ENCODE measurements around the gene LRRC73.
A peak's percentile ranks its signal among the peaks of the same experiment; 100 is the strongest.

LRRC73 gene

DNA sequence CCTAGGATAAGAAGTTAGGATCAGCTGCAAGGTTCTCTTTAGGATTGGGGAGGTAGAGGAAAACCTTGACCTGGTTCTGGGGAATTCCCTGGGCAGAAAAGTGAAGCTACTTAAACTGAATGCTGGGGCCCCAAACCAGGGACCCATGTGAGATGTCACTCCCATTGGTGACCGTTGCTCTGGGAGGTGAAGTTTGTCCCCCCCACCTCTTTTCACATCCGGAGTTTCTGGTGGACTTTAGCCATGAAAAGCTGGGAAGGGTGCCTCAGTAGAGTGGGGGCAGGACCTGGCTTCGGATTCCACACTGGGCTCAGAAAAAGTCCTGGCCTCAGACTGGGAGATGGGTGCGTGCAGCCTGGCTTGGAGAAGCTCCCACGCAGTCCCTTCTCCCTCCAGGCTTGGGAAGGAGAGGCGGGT lies 19.6 kb downstream of the LRRC73 start:
- Histone ChIP-seq H3K9me3 (ENCODE audit: control insufficient read depth, insufficient read depth, low read depth, low read length) (no peaks in the 10 kb centered on the region), H3K4me1 (ENCODE audit: control insufficient read depth, insufficient read depth, low read length) (no peaks in the 10 kb centered on the region), H3K27ac (ENCODE audit: extremely low read depth, low read depth, low read length) (no peak overlapping the region), H3K36me3 (ENCODE audit: control insufficient read depth in 2 of 2, insufficient read depth in 1 of 2, low read length in 2 of 2) (peaks cover 0 to 36% of the 10 kb centered on the region in 2 experiments; a peak in 2 of 3 replicates), H3K4me3 (ENCODE audit: low read depth, low read length) (no peak overlapping the region)
- ChIA-PET CTCF (interaction anchor here (0.6 to 11.2 kb wide), 4 partner anchors 11 to 35 kb away, joined by 3 to 142 read pairs (median 3); partner anchors contain the start of gene LRRC73), POLR2A (interaction anchor here (0.6 to 2.1 kb wide), 3 partner anchors 11 to 250 kb away, joined by 3 to 13 read pairs (median 4); partner anchors contain the start of gene TJAP1)
- no peak for TF ChIP-seq ZNF366 (tag by site-specific recombination; conservative IDR thresholded peaks at IDR 0.05)
- TF ChIP-seq ZNF157 (tag by site-specific recombination; IDR thresholded peaks at IDR 0.05), result no peak
- no peak for TF ChIP-seq ZNF169 (tag by site-specific recombination; IDR thresholded peaks at IDR 0.05)
- no peak for TF ChIP-seq ZNF777 (tag by site-specific recombination; IDR thresholded peaks at IDR 0.05; ENCODE audit: borderline replicate concordance)

- CTCF ChIA-PET, result interaction anchor here (0.6 to 11.2 kb wide), 2 partner anchors 19 to 32 kb away, joined by 3 to 142 read pairs; partner anchors contain the start of gene LRRC73
- no peaks in the 10 kb centered on the region for H3K4me1 ChIP-seq (ENCODE audit: control insufficient read depth, insufficient read depth, low read length)
- TF ChIP-seq ZBTB7A (tag by site-specific recombination; IDR thresholded peaks at IDR 0.05; ENCODE audit: low read depth) (no peak), EGR2 (tag by site-specific recombination; IDR thresholded peaks at IDR 0.05; ENCODE audit: low read depth) (peak; percentile 76), ZFHX2 (tag by site-specific recombination; conservative IDR thresholded peaks at IDR 0.05) (peak; percentile 81)
- POLR2A ChIA-PET, result interaction anchor here (0.8 to 2.1 kb wide), 3 partner anchors 9 to 34 kb away, joined by 3 to 13 read pairs (median 4); partner anchors contain the start of genes DLK2 and TJAP1
- no peak overlapping the region for H3K27ac ChIP-seq (ENCODE audit: extremely low read depth, low read depth, low read length)
- no peak overlapping the region for H3K4me3 ChIP-seq (ENCODE audit: low read depth, low read length)
- H3K36me3 ChIP-seq (ENCODE audit: control insufficient read depth in 2 of 2, insufficient read depth in 1 of 2, low read length in 2 of 2), result peaks cover 0 to 41% of the 10 kb centered on the region in 2 experiments; a peak in 2 of 3 replicates
- no peaks in the 10 kb centered on the region for H3K9me3 ChIP-seq (ENCODE audit: control insufficient read depth, insufficient read depth, low read depth, low read length)
Observed at GRCh38 chr6:43489277-43490072, 20.7 kb downstream of the LRRC73 start.

DNA sequence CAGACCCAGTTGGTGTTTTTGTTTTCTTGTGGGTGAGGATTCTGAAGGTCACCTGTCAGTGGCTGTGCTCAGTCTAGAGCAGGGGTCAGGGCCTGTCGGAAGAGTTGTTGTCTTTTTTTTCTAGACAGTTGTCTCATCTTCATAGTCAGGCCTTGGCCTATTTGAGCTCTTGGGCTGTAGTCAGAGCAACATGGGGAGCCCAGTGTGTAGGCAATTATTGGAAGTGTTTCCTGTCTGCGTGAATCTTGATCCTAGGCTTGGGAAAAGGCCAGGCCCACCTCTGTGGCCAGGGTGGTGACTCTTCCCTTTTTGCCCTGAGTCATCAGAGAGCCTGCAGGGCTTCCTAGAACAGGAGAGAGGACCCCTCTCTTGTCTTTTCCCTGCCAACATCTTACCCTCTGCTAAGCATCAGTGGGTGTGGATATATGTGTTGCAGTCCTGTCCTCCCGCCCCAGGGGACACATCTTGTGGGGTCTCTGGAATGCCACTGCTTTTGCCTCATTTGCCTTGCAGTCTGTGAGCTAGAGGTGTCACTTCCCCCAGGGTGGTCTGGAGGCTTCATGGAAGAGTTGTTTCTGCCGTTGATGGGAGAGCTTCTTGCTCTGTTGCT lies 21.4 kb downstream of the LRRC73 start:
- Histone ChIP-seq H3K9me3 (ENCODE audit: control insufficient read depth, insufficient read depth, low read depth, low read length) (no peaks in the 10 kb centered on the region), H3K27ac (ENCODE audit: extremely low read depth, low read depth, low read length) (no peak overlapping the region), H3K4me3 (ENCODE audit: low read depth, low read length) (no peak overlapping the region), H3K4me1 (ENCODE audit: control insufficient read depth, insufficient read depth, low read length) (no peaks in the 10 kb centered on the region), H3K36me3 (ENCODE audit: control insufficient read depth in 2 of 2, insufficient read depth in 1 of 2, low read length in 2 of 2) (peaks cover 0 to 35% of the 10 kb centered on the region in 2 experiments; a peak in 2 of 3 replicates)
- TF ChIP-seq KLF1 (tag by site-specific recombination; IDR thresholded peaks at IDR 0.05) (no peak), ZIC2 (tag by site-specific recombination; IDR thresholded peaks at IDR 0.05) (peak; percentile 59)
- ChIA-PET POLR2A (interaction anchor here (2.1 kb wide), 1 partner anchor 11 kb away, joined by 13 read pairs; the partner anchor contains the start of gene TJAP1), CTCF (interaction anchor here (0.6 to 11.2 kb wide), 3 partner anchors 18 to 31 kb away, joined by 3 to 142 read pairs (median 26); partner anchors contain the start of gene LRRC73)

GRCh38 chr6:43481591-43482236 lies 28.4 kb downstream of the LRRC73 start:
- no peak overlapping the region for H3K4me3 ChIP-seq (ENCODE audit: low read depth, low read length)
- no peaks in the 10 kb centered on the region for H3K9me3 ChIP-seq (ENCODE audit: control insufficient read depth, insufficient read depth, low read depth, low read length)
- ChIA-PET POLR2A (interaction anchor here (0.6 to 1.5 kb wide), 4 partner anchors 35 to 99 kb away, joined by 3 to 11 read pairs (median 4); partner anchors contain the start of genes POLR1C and YIPF3), CTCF (interaction anchor here (0.6 to 2.6 kb wide), 5 partner anchors 24 to 535 kb away, joined by 3 to 11 read pairs (median 4); no protein-coding TSS in a partner anchor)
- H3K27ac ChIP-seq (ENCODE audit: extremely low read depth, low read depth, low read length), result no peak overlapping the region
- H3K4me1 ChIP-seq (ENCODE audit: control insufficient read depth, insufficient read depth, low read length), result peaks cover 8% of the 10 kb centered on the region
- peaks cover 0 to 29% of the 10 kb centered on the region in 2 experiments; a peak in 2 of 3 replicates for H3K36me3 ChIP-seq (ENCODE audit: control insufficient read depth in 2 of 2, insufficient read depth in 1 of 2, low read length in 2 of 2)
- TF ChIP-seq, protein P1, sequence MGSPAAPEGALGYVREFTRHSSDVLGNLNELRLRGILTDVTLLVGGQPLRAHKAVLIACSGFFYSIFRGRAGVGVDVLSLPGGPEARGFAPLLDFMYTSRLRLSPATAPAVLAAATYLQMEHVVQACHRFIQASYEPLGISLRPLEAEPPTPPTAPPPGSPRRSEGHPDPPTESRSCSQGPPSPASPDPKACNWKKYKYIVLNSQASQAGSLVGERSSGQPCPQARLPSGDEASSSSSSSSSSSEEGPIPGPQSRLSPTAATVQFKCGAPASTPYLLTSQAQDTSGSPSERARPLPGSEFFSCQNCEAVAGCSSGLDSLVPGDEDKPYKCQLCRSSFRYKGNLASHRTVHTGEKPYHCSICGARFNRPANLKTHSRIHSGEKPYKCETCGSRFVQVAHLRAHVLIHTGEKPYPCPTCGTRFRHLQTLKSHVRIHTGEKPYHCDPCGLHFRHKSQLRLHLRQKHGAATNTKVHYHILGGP (tag by site-specific recombination; IDR thresholded peaks at IDR 0.05), result no peak
- TF ChIP-seq ZNF335 (tag by site-specific recombination; conservative IDR thresholded peaks at IDR 0.05) (0 out of 2 replicates have a peak, but pooled peaks have one; percentile 10), ZNF664 (tag by site-specific recombination; IDR thresholded peaks at IDR 0.05) (no peak), ZBTB8A (tag by site-specific recombination; IDR thresholded peaks at IDR 0.05) (no peak), ZNF660 (tag by site-specific recombination; IDR thresholded peaks at IDR 0.05) (no peak), BCL11B (tag by site-specific recombination; IDR thresholded peaks at IDR 0.05; ENCODE audit: low read depth) (no peak)

Data from HEK293 (cell line).